ENCODE data around the gene OR4D10. TPM values are rescaled to one million over a fixed set of nuclear protein-coding genes. Genes with fewer than 3 reads are reported as not detected.
"Not testable (repeated sequence)": the region's sequence is repeated elsewhere in the genome, so short reads cannot be mapped to it uniquely, and the experiment has no call there.

The OR4D10 gene
- total RNA-seq, result not detected

DNA sequence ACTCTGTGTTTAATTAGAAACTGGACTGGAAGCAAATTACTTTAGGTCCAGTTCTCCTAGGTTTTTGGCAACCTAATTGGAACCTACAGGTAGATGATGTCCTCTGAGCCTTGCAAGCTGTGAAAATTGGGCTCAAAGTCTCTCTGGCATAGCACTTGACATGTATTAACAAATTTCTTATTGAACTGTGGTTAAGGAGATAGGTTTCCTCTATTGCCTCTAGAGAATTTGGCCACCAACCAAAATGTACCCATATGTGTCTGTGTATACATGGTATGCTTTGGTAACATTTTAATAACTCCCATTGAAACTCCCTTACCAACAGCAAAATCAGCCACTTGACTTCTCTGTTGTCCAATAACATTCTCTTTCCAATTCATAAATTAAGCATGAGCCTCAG, at the start of gene OR4D10:
Gene OR4D10 (plus strand): TSS at position 301 of the 400 bp plus-strand sequence. CDS start 4,115 bp downstream, outside the sequence.
- ATAC-seq (no peak), DNase-seq (ENCODE audit: low spot score in 2 of 2) (no peak)
- Mint-ChIP-seq H3K27ac (no peak within 1 kb of the TSS), H3K36me3 (no peaks in the 10 kb centered on the region), H3K9me3 (no peaks in the 10 kb centered on the region)

DNA sequence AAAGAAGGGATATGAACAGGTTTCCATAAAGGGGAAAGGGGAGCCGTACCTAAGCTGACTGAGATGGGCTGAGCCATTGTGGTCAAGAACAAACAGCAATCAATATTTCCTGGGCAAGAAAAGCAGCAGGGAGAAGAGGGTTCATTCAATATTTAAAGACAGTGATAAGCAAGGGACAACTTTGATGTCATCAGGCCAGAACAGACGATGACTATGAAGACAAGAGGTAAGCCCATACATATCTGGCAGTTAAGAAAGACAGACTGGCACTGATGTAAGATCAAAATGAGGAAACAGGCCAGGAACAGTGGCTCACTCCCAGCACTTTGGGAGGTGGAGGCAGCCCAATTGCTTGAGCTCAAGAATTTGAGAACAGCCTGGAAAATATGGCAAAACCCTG, 49.3 kb upstream of the OR4D10 start:
- ATAC-seq (no peak), DNase-seq (ENCODE audit: low spot score in 2 of 2) (no peak)

DNA sequence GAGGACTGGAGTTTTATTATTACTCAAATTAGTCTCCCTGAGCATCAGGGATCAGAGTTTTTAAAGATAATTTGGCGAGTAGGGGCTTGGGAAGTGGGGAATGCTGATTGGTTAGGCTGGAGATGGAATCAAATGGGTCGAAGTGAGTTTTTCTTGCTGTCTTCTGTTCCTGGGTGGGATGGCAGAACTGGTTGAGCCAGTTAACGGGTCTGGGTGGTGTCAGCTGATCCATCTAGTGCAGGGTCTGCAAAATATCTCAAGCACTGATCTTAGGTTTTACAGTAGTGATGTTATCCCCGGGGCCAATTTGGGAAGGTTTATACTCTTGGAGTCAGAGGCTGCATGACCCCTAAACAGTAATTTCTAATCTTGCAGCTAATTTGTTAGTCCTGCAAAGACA, 48.0 kb upstream of the OR4D10 start:
- no peak for ATAC-seq
- Mint-ChIP-seq H3K9me3 (no peaks in the 10 kb centered on the region), H3K27ac (no peak overlapping the region), H3K36me3 (no peaks in the 10 kb centered on the region)
- DNase-seq (ENCODE audit: low spot score in 2 of 2), result no peak

More for the DNA sequence above, 49.3 kb upstream of the OR4D10 start:
- Mint-ChIP-seq H3K9me3 (no peaks in the 10 kb centered on the region), H3K27ac (no peak overlapping the region), H3K36me3 (no peaks in the 10 kb centered on the region)

DNA sequence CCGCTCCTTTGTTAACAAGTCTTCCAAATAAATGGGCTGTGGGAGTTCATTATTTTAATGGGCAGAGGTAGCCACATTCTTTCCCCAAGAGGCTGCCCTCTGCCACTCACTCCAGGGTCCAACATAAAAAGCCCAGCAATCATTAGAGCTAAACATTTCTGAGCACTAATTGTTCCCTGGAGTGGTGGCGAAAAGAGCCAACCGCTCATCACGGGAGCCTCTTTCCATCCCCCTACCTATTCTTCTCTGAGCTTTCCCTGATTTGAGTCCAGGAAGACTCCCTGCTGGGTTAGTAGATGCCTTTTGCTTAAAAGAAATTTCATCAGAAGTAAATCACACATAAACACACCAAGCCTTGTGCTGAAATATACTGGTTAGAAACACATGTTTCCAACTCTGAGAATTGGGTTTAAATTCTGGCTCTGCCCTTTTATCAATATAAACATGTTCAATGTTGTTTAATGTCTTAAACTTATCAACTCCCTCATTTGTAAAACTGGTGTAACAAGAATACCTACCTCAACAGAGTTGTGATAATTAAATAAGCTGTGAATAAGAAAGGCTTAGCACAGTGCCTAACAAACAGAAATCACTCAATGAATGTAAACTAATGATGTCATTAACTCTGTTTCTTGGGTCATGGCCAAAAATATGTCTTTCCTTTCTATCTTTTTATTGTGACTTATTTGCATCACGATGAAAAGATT, 46.6 kb upstream of the OR4D10 start, which contains the start of gene OR5A2:
Gene OR5A2 (minus strand): TSS at position 53 of the 707 bp plus-strand sequence. CDS start 3,460 bp downstream, outside the sequence.
- ATAC-seq, result no peak
- Mint-ChIP-seq H3K36me3 (no peaks in the 10 kb centered on the region), H3K9me3 (no peaks in the 10 kb centered on the region), H3K27ac (no peak within 1 kb of the TSS)
- DNase-seq (ENCODE audit: low spot score in 2 of 2), result no peak

DNA sequence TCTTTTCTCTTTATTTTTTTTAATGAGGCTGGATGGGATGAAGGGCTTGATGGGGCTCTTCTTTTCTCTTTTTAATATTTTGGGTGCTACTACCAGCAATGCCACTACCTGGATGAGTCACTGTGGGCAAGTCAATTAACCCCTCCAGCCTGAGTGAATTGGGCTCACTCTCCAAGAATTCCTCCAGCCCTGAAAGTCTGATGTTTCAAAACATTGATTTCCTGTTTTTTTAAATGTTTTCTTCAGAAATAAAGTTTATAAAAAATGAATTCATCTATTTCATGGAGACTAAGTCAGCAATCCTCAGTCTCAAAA, 46.1 kb upstream of the OR4D10 start:
- Mint-ChIP-seq H3K9me3 (no peaks in the 10 kb centered on the region), H3K36me3 (no peaks in the 10 kb centered on the region), H3K27ac (no peak overlapping the region)
- ATAC-seq, result no peak
- DNase-seq (ENCODE audit: low spot score in 2 of 2), result no peak

DNA sequence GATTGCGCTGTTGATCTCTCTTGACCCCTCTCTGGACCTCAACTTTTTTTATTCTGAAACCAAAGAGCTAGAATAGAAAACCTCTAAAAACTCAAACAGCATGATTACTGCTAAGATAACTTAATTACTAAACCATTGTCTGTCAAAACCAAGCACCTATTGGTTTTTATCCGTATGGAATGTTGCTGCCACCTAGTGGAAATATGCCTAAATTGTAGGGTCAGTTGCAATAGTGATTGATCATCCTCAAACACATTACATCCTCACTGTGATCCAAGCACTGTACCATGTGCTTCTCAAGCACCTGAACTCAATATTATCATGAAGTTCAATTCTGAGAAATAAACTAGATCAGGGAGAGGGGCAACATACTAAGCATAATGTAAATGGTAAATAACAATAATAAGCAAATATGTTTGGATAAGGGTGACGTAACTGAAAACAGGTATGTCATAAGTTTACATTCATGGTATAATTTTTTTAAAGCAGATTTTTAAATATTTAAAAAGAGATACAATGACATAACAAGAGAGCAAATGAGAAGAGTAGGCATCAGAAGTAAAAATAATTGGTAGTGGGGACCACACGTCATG, 43.1 kb upstream of the OR4D10 start:
- peak; percentile 56 to 64 for ATAC-seq
- Mint-ChIP-seq H3K9me3 (no peaks in the 10 kb centered on the region), H3K27ac (no peak overlapping the region)

DNA sequence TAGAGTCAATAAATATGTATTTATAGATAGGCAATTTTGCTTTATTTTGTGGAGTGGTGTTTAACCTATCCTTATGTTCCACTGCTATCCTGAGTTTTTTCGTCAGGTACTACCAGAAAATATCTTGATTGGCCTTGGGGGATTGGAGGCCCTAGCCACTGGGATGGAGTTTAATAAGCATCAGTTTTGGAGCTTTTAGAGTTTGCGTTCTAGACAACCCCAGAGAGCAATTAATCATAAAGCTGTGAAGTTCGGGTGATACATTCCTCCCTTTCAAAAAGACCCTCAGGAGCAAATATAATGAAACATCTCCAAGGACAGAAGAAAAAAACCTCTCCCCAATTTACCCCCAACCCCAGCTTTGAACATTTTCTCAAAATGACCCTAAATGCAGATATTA, 36.9 kb upstream of the OR4D10 start, which contains the start of gene OR5A1:
Gene OR5A1 (plus strand): TSS at position 301 of the 400 bp plus-strand sequence. CDS start 6,700 bp downstream, outside the sequence.
- Mint-ChIP-seq H3K36me3 (no peaks in the 10 kb centered on the region), H3K27ac (no peak within 1 kb of the TSS), H3K9me3 (no peaks in the 10 kb centered on the region)
- ATAC-seq (no peak), DNase-seq (ENCODE audit: low spot score in 2 of 2) (no peak)

More for the DNA sequence above, 43.1 kb upstream of the OR4D10 start:
- H3K36me3 Mint-ChIP-seq, result no peaks in the 10 kb centered on the region
- DNase-seq (ENCODE audit: low spot score in 2 of 2), result peak in 1 of 2 donors; percentile 54

DNA sequence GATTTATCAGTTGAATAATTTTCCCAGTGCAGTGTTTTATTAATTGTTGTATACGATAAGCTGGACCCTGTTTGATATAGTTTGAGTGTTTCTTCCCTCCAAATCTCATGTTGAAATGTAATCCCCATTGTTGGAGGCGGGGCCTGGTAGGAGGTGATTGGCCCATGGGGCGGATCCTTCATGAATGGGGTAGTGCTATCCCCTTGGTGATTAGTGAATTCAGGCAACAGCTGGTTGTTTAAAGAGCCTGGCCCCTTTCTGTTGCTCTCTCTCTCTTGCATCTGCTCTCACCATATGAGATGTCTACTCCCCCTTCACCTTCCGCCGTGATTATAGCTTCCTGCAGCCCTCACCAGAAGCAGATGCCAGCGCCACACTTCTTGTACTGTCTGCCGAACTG, 35.3 kb upstream of the OR4D10 start:
- ATAC-seq (no peak), DNase-seq (ENCODE audit: low spot score in 2 of 2) (no peak)
- no peak overlapping the region for H3K27ac Mint-ChIP-seq
- no peaks in the 10 kb centered on the region for H3K9me3 Mint-ChIP-seq
- H3K36me3 Mint-ChIP-seq, result no peaks in the 10 kb centered on the region

DNA sequence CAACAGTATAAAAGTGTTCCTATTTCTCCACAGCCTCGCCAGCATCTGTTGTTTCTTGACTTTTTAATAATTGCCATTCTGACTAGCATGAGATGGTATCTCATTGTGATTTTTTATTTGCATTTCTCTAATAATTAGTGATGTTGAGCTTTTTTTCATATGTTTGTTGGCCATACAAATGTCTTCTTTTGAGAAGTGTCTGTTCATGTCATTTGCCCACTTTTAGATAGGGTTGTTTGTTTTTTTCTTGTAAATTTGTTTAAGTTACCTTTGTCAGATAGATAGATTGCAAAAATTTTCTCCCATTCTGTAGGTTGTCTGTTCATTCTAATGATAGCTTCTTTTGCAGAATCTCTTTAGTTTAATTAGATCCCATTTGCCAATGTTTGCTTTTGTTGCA, 27.5 kb upstream of the OR4D10 start:
- H3K27ac Mint-ChIP-seq; H3K36me3 Mint-ChIP-seq; H3K9me3 Mint-ChIP-seq; ATAC-seq; DNase-seq (ENCODE audit: low spot score in 2 of 2): not testable (repeated sequence)

DNA sequence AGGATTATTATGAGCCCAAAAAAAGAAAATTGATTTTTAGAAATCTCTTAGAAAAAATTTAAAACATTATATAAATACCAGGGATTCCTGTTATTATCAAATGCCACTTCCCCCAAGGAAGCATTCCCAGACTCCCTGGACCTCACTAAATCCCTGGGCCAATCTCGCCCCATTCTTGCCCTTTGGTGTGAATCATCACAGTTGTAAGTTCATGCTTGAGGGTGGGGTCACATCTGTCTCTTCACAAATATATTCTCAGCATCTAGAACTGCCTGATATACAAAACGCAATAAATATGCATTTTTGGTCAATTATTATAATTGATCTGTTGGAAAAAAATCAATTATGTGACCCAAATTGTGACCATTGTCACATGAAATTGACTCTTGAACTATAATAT, 24.6 kb upstream of the OR4D10 start:
- Mint-ChIP-seq H3K27ac (no peak overlapping the region), H3K9me3 (peaks cover 0 to 7% of the 10 kb centered on the region in 2 donors), H3K36me3 (no peaks in the 10 kb centered on the region)
- ATAC-seq, result no peak
- no peak for DNase-seq (ENCODE audit: low spot score in 2 of 2)

DNA sequence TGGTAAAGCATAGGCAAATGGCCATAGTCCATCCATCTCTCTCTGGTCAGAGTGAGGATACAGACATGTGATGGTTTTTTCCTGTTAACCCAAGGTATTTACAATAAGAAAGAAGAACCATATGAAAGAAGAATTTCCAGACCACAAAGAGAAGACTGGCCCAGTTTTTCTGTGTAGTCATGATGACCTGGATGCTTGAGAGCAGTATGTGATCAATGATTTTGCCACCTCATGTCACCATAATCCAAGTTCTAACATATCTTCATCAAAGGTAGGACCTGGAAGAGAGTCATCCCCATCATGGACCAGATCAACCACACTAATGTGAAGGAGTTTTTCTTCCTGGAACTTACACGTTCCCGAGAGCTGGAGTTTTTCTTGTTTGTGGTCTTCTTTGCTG, 16.5 kb upstream of the OR4D10 start, which contains the start of gene OR4D6:
Gene OR4D6 (plus strand): TSS at position 301 of the 400 bp plus-strand sequence. CDS start 0 bp downstream, at position 301.
- no peaks in the 10 kb centered on the region for H3K36me3 Mint-ChIP-seq
- H3K27ac Mint-ChIP-seq, result no peak within 1 kb of the TSS
- DNase-seq (ENCODE audit: low spot score in 2 of 2) (no peak), ATAC-seq (no peak)
- H3K9me3 Mint-ChIP-seq, result no peaks in the 10 kb centered on the region

DNA sequence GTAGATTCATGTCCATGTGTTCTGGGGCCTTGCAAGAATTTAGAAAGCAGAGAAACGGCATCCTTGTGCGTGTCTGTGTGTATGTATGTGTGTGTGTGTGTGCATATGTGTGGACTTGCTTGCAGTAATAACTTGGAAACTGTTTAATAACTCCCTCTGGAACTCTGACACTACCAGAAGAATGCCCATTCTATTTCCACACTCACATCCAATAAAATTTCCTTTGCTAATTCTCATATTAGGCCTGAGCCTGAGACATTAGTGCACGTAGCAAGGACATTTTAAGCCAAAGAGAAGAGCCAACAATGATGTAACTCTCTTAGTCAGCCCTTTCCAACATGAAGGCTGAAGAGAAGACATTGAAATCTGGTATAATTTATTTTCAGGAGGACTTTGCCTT, 13.2 kb upstream of the OR4D10 start:
- DNase-seq (ENCODE audit: low spot score in 2 of 2), result no peak
- no peak for ATAC-seq
- Mint-ChIP-seq H3K27ac (no peak overlapping the region), H3K36me3 (no peaks in the 10 kb centered on the region), H3K9me3 (no peaks in the 10 kb centered on the region)

DNA sequence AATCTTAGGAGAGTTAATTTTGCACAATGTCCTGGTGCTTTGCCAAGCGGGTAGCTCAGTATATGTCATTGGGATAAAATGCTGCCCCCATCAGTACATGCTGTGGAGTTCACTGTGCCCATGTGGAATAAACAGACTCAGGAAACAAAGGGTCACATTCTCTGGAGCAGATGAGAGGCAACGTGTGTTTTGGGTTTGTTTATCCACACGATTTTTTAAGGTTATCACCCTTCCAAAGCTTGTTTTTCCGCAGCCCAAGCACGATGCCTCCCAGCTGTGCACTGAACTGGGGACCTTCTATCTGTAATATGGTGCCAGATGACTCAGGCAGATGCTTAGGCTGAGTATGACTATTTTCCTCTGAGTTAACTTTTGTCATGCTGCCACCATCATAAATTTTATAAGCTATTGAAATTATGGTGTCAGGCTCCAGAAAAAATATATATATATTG, 9.9 kb upstream of the OR4D10 start:
- no peak overlapping the region for H3K27ac Mint-ChIP-seq
- H3K36me3 Mint-ChIP-seq, result no peaks in the 10 kb centered on the region
- no peak for DNase-seq (ENCODE audit: low spot score in 2 of 2)
- H3K9me3 Mint-ChIP-seq, result no peaks in the 10 kb centered on the region
- ATAC-seq, result no peak

DNA sequence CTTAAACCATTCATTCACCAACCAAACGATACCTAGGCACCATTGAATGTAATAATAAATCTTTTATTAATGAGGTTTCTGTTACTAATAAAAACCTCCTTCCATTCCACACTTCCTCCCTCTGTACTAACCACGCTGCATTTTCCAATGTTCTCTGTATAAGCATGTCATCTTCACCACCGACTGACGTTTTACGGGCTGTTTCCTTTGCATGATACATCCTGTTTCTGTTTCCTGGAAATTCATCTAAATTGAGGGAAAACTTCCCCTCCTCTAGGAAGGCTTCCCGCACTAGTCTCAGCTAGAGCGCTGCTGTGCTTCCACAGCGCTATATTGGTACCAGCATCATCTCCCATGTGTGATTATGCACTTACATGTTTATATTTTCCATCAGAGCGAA, 2.1 kb downstream of the OR4D10 start:
- Mint-ChIP-seq H3K9me3 (no peaks in the 10 kb centered on the region), H3K27ac (no peak overlapping the region), H3K36me3 (no peaks in the 10 kb centered on the region)
- ATAC-seq, result no peak
- DNase-seq (ENCODE audit: low spot score in 2 of 2), result no peak

DNA sequence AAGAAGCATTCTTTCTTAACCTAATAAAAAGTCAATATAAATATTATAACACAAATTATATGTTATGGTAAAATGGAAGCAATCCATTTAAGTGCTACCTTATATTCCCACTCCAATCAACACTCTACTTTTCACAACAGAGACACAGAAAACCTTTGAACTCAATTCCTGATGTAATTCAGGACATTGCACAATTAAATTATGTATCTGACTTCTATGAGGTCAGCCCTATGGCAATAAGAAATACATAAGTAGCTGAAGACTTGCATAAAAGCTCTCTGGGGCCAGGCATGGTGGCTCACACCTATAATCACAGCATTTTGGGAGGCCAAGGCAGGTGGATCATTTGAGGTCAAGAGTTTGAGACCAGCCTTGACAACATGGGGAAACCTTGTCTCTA, 6.8 kb downstream of the OR4D10 start:
- Mint-ChIP-seq H3K9me3 (no peaks in the 10 kb centered on the region), H3K27ac (no peak overlapping the region), H3K36me3 (no peaks in the 10 kb centered on the region)
- DNase-seq (ENCODE audit: low spot score in 2 of 2), result no peak
- ATAC-seq, result no peak

DNA sequence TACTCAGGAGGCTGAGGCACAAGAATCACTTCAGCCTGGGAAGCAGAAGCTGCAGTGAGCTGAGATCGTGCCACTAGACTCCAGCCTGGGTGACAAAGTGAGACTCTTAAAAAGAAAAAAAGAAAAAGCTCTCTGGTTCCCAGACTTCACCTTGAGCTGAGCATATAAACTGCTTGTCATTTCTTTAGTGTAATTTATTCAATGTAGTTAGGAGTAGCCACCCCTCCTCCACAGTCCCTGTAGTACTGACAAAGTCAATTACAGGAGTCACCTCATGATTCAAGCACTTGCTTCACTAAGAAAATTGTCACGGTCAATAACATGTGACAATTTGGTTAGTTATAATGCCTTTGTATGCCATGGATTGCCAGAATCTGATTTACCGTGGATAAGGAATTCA, 7.2 kb downstream of the OR4D10 start:
- H3K36me3 Mint-ChIP-seq, result no peaks in the 10 kb centered on the region
- no peak for DNase-seq (ENCODE audit: low spot score in 2 of 2)
- H3K9me3 Mint-ChIP-seq, result no peaks in the 10 kb centered on the region
- H3K27ac Mint-ChIP-seq, result no peak overlapping the region
- ATAC-seq, result no peak

DNA sequence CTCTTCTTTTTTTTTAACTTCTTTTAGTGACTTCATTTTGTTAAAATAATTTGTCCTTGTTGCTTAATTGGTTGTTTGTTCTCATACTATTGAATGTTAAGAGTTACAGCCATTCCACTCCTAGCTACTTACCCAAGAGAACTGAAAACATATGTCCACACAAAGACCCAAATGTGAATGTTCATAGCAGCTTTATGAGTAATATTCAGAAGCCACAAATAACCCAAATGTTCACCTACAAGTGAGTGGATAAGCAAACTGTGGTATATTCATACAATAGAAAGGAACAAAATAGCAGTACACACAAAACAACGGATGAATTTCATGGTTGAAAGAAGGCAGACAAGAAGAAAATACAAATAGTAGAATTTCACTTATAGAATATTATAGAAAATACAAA, 28.8 kb downstream of the OR4D10 start:
- DNase-seq (ENCODE audit: low spot score in 2 of 2), result no peak
- H3K27ac Mint-ChIP-seq, result no peak overlapping the region
- H3K9me3 Mint-ChIP-seq, result peaks cover 0 to 8% of the 10 kb centered on the region in 2 donors
- ATAC-seq, result peak in 1 of 2 donors; percentile 75
- no peaks in the 10 kb centered on the region for H3K36me3 Mint-ChIP-seq

DNA sequence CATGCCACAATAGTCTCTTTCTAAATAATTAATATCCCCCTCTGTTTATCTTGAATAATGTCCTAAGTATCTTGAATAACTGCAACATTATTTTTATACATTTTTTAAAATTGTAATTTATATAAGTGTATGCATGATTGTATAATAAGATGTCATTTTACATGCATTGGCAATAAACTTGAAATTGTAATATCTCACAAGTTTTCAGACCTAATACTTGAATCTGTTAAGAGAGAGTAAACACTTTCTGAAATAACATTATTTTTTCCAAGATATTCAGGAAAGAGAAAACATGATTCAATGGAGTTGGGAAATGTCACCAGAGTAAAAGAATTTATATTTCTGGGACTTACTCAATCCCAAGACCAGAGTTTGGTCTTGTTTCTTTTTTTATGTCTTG, 30.2 kb downstream of the OR4D10 start, which contains the start of gene OR4D11:
Gene OR4D11 (plus strand): TSS at position 301 of the 400 bp plus-strand sequence. CDS start 0 bp downstream, at position 301.
- no peaks in the 10 kb centered on the region for H3K36me3 Mint-ChIP-seq
- no peak for DNase-seq (ENCODE audit: low spot score in 2 of 2)
- no peak within 1 kb of the TSS for H3K27ac Mint-ChIP-seq
- peaks cover 0 to 8% of the 10 kb centered on the region in 2 donors for H3K9me3 Mint-ChIP-seq
- no peak for ATAC-seq
